GM12875 (cell line): ENCODE results near the gene KDR.

Experiments used
- H3K4me3 ChIP-seq: one replicate; pipeline ENCODE4 v1.5.1; 2011; ENCODE audit warnings: low read depth, low read length, control low read depth
- TF ChIP-seq, protein P1 (sequence below): IDR thresholded peaks from 2 replicates; pipeline ENCODE4 v1.5.1; 2011; ENCODE audit warnings: low read depth, mild to moderate bottlenecking, control low read depth, inconsistent platforms, low read length, moderate library complexity, borderline replicate concordance; ENCODE audit not compliant: insufficient read depth

The KDR gene

DNA sequence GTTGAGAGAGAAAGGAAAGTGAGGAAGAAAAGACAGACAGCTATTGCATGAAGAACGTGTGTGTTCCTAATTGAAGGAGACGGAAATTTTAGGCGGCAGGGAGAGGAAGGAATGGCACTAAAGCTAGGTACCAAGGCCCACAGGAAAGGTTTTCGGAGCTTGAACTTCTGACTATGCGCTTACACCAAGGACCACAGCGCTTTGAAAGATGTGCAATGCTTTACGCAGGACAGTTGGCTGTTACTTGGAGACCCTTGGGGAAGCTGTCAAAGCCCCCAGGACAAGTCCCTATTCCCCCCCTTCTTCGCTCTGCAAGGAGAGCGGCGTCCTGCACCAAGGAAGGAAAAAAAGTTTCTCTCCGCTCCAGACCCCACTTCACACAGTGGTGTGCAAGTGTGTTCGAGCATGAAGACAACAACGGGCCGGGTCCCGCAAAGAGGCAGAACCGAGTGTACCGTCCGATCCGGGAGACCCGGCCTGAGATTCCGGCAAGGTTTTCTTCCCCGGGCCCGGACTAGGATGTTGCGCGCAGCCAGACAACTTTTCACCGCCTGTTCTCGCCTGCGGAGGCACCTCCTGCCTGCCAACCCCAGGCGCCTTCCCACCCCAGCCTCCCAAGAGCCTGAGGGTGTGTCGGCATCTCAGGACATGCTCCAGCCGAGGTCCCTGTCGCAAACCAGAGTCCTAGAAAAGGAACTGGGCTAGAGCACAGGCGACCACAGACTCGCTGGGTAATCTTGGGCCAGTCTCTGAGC, 896 bp downstream of the KDR start:
- TF ChIP-seq, protein P1, sequence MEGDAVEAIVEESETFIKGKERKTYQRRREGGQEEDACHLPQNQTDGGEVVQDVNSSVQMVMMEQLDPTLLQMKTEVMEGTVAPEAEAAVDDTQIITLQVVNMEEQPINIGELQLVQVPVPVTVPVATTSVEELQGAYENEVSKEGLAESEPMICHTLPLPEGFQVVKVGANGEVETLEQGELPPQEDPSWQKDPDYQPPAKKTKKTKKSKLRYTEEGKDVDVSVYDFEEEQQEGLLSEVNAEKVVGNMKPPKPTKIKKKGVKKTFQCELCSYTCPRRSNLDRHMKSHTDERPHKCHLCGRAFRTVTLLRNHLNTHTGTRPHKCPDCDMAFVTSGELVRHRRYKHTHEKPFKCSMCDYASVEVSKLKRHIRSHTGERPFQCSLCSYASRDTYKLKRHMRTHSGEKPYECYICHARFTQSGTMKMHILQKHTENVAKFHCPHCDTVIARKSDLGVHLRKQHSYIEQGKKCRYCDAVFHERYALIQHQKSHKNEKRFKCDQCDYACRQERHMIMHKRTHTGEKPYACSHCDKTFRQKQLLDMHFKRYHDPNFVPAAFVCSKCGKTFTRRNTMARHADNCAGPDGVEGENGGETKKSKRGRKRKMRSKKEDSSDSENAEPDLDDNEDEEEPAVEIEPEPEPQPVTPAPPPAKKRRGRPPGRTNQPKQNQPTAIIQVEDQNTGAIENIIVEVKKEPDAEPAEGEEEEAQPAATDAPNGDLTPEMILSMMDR: no peak
- H3K4me3 ChIP-seq: no peak overlapping the region

DNA sequence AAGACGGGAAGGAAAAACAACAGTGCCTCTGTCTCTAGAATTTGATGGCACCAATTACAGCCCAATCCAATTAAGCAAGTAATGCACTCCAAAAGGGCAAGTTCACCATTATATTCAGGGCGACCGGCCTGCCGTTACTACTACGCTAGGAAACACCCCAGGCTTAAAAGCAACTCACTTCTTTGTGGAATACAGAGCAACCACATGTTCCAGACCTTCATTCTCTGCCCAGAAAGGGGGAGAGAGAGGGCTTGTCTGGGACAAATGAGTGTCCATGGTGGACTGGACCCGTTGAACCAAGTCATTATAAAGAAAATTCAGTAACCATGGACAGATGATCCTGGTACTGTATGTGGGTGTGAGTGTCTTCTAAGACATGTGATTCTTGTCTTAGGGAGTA, 1.6 kb downstream of the KDR start:
- H3K4me3 ChIP-seq: no peak overlapping the region
- TF ChIP-seq, protein P1: no peak

DNA sequence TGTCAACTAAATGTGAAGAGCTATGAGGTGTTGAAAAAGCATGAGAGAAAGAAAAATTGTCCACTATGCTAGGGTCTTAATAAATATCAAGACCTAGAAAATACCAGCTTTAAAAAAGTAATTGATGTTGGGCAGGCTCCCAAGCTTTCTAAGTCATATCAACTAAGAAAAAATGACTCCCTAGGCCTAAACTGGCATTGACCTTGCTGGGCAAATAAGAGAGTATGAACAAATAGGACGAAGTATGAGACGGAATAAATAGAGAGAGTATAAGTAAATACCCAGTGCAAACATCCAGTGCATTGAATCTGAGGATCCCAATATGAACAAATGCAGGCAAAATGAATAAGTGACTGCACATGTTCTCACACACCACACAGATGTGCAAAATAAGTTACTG, 3.2 kb downstream of the KDR start:
- no peak overlapping the region for H3K4me3 ChIP-seq
- TF ChIP-seq, protein P1: no peak

DNA sequence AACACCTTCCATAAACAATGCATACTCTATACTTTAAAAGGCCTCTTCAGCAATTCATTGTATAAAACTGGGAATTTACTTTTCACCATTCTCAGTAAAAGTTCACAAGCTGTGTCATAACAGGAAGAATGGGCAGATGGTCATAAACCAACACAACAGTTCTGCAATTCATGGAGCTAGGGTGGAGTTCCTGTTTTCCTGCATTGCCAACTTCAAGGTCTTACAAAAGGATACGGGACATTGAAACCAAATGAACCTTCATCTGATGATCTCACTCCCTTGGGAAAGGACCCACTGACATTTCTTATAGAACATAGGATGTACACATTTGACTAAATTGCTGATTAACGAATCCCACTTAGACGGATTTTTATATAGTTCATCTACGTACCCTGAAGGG, 4.1 kb downstream of the KDR start:
- no peak overlapping the region for H3K4me3 ChIP-seq
- TF ChIP-seq, protein P1: no peak

DNA sequence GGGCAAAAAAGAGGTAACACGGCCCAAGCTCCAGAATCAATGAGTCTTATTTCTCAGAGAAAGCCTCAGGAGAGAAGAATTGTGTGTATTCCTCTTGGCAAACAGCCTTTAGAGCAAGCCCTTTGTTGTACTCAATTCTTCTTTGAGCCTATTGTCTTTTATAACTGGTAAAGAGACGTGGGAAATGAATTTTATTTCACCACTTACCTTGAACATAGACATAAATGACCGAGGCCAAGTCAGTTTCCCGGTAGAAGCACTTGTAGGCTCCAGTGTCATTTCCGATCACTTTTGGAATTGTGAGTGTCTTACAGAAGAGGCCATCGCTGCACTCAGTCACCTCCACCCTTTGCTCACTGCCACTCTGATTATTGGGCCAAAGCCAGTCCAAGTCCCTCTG, 7.0 kb downstream of the KDR start:
- no peak overlapping the region for H3K4me3 ChIP-seq
- TF ChIP-seq, protein P1: no peak

DNA sequence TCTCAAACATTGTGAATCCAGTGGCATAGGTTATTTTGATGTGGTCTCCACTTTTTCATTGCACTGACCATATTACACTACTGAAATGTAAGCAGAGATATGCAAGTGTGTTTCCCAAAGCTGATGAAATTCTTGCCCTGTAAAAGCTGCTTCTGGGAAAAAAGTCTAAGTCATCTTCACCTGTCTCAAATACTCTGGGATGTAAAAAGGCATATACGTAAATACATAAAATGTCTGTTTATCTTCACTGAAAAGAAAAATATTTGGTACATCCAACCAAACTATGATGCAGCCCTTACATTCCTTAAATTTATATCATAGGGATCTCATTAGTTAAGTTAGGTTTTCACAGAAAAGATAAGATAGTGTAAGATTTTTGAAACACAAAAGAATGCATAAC, 7.9 kb downstream of the KDR start:
- TF ChIP-seq, protein P1: no peak
- no peak overlapping the region for H3K4me3 ChIP-seq

DNA sequence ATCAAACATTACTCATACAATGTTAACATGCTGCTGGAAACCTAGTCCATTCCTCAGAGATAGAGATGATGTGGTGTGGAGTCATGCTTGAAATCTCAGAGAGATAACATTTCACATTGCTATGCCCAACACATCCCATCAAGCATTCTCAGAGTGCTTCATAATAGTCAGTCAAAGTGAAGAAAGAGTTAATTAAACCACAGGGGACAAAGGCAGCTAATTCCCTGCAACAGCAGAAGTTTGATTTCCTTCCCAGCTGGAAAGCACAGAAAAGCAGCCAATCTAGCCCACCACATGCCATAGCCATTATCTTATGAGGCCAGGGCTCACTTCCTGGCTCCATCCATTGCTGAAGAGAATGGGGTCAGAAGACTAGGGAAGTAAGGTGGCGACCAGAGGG, 8.9 kb downstream of the KDR start:
- no peak overlapping the region for H3K4me3 ChIP-seq
- TF ChIP-seq, protein P1: no peak
